Measurements from ENCODE around the gene DNAH17. TPM values are rescaled to one million over a fixed set of nuclear protein-coding genes. Genes with fewer than 3 reads are reported as not detected.

Gene DNAH17
- polyA plus RNA-seq, 3 donors from 2014 or later, result 0.09 TPM; not detected in 2

DNA sequence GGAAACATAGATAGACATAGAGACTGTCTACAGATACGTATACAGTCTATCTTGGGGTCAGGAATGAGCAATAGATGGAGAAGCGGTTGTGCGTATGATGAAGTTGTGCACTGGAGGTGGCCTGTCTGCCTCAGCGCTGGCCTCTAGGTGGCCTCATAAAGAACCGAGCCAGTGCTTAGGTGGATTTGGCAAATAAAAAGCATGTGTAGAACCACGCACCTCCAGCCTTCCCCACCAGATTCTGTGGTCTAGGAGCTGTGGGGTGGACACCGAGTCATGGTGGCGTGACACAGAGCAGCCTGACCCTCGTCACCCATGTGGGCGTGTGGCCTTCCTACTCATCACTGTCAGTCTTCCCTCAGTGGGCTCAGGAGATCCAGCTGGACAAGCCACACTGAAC is 164.8 kb downstream of the DNAH17 start:
- H3K27me3 Mint-ChIP-seq (ENCODE audit: low read depth in 3 of 3), result peaks cover 0 to 3% (median 0%) of the 10 kb centered on the region in 3 donors
- no peaks in the 10 kb centered on the region for H3K36me3 Mint-ChIP-seq
- no peaks in the 10 kb centered on the region for H3K9me3 Mint-ChIP-seq
- H3K4me1 Mint-ChIP-seq, result peaks cover 78% of the 10 kb centered on the region in 2 donors
- H3K4me3 Mint-ChIP-seq, result peak overlapping the region in 1 of 5 donors; percentile 65
- H3K27ac Mint-ChIP-seq, result peak overlapping the region in 5 of 6 donors; percentile 13 to 97 (median 54)
- DNase-seq, result no peak

DNA sequence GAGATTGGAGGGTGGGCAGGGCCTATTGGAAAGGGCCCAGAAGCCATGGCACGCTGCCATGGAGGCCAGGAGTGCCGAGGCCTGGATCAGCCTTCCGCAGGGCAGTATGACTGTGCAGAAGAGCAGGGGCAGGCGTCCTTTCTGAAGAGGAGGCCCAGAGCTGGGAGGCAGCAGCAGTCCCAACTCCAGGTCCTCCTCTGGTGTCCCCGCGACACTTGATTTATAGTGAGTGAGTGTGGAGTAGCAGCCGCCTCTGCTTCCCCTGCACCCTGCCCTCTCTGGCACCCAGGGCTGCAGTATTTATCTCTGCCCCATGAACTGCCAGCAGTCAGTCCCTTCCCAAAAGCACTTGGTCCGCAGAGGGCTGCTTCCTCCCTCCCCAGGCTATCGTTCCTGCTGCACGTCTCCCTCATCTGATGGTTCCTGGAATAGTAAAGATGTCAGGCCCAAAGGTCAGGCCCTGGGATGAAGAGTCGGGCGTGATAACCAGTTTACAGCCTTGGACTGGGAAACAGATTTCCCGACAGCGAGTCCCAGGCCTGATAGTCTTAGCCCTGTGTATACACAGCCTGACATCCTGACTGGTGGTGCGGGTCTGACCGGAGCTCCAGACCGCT is 165.8 kb downstream of the DNAH17 start:
- no peak overlapping the region for H3K4me3 Mint-ChIP-seq
- DNase-seq, result no peak
- H3K4me1 Mint-ChIP-seq, result peaks cover 71 to 74% of the 10 kb centered on the region in 2 donors
- H3K9me3 Mint-ChIP-seq, result no peaks in the 10 kb centered on the region
- H3K36me3 Mint-ChIP-seq, result no peaks in the 10 kb centered on the region
- H3K27ac Mint-ChIP-seq, result no peak overlapping the region
- peaks cover 0 to 3% (median 0%) of the 10 kb centered on the region in 3 donors for H3K27me3 Mint-ChIP-seq (ENCODE audit: low read depth in 3 of 3)

DNA sequence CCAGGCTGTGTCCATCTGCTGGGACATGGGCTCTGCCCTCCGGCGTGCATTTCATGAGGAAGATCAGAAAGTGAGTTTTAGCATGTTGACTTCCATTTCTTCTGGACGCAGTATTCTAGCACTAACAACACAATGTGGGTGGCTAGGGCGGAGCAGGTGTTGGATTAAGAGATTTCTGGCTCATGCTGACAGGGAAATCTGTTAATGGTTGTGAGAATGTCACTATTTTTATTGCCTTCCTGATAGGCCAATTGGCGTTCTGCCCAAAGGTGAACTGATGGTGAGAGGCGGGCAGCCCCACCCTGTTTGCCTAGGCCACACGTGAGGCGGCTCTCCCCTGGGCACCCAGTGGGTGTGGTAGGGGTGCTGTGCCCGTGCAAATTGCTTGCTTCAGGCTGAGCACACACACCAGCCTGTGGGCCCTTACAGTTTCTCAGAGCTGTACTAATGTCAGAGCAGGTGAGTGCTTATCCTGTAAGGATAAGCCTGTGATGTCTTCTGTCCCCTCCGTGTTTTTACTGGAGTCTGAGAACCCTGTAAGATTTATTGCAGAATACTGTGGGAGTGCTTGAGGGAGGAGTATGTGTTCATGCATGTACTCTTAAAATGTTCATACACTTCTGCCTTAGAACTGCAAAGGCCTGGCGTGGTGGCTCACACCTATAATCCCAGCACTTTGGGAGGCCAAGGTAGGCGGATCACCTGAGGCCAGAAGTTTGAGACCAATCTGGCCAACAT is 167.8 kb downstream of the DNAH17 start:
- H3K27me3 Mint-ChIP-seq (ENCODE audit: low read depth in 3 of 3), result peaks cover 0 to 1% (median 0%) of the 10 kb centered on the region in 3 donors
- H3K4me1 Mint-ChIP-seq, result peaks cover 52 to 54% of the 10 kb centered on the region in 2 donors
- DNase-seq, result no peak
- H3K36me3 Mint-ChIP-seq, result no peaks in the 10 kb centered on the region
- no peaks in the 10 kb centered on the region for H3K9me3 Mint-ChIP-seq
- H3K4me3 Mint-ChIP-seq, result peak overlapping the region in 2 of 5 donors; percentile 2 to 43
- H3K27ac Mint-ChIP-seq, result peak overlapping the region in 4 of 6 donors; percentile 2 to 67 (median 22)

DNA sequence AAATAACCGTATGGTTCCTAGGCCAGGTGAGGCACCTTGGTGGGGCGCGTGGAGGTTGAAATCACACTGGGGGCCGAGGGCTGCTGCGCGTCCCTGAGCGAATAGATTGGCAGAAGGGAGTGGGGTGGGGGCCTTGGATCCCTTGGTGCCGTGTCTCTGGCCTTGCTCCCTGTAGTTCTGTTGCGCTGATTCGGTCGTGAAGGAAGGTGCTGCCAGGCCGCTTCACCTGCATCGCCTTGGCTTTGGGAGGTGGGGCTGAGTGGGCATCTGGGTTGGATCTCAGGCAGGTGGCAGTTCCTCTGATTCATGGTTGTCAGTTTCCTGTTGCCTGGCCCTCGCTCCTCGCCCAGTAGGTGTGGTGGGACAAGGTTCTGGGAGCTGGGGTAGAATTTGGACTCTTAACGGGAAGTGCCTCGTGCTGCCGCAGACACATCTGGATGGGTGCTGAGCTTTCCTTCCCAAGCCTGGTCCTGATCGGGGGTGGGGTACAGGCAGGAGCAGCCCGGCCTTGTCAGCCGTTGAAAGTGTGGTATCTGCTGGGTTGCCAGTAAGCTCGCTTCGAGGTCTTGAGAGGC is 168.6 kb downstream of the DNAH17 start:
- peaks cover 0 to under 1% (median 0%) of the 10 kb centered on the region in 3 donors for H3K36me3 Mint-ChIP-seq
- no peaks in the 10 kb centered on the region for H3K9me3 Mint-ChIP-seq
- no peak for DNase-seq
- peaks cover 0 to 1% (median 0%) of the 10 kb centered on the region in 3 donors for H3K27me3 Mint-ChIP-seq (ENCODE audit: low read depth in 3 of 3)
- peak overlapping the region in 5 of 6 donors; percentile 2 to 58 (median 46) for H3K27ac Mint-ChIP-seq
- peaks cover 44 to 46% of the 10 kb centered on the region in 2 donors for H3K4me1 Mint-ChIP-seq
- H3K4me3 Mint-ChIP-seq, result peak overlapping the region in 1 of 5 donors; percentile 2

DNA sequence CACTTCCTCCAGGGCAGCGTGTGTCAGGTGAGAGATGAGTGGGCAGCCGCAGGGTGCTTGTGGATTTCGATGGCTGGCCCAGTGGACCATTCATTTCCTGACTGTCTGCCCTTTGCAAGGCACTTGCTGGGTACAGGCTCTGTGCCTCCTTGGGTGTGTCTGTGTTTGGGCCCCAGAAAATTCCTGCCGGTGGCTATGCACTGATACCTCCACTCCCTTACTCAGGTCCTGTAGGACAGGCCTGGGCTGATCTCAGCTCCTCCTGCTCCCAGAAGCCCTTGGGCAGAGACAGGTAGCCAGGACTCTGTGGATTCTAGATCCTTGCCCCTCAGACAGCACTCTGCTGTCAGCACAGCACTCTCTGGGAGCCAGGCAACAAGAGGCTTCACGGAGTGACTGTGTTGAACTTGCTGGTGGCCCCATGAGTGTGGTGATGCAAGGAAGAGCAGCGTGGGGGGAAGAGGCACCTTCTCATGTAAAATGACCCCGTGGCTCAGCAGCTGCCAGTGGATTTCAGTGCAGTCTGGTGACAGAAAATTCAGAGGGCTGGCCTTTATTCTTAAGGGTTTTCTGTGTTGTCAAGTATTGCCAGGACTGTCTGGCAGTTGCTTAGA is 169.7 kb downstream of the DNAH17 start:
- Mint-ChIP-seq H3K27ac (peak overlapping the region in 4 of 6 donors; percentile 3 to 64 (median 48)), H3K4me1 (peaks cover 34 to 35% of the 10 kb centered on the region in 2 donors), H3K9me3 (peaks cover 0 to 1% (median 0%) of the 10 kb centered on the region in 6 donors), H3K4me3 (no peak overlapping the region), H3K27me3 (ENCODE audit: low read depth in 3 of 3) (peaks cover 0 to 1% (median 0%) of the 10 kb centered on the region in 3 donors), H3K36me3 (peaks cover 0 to 10% (median 8%) of the 10 kb centered on the region in 3 donors)
- no peak for DNase-seq

- DNase-seq, result no peak
- no peak overlapping the region for H3K27ac Mint-ChIP-seq
- no peak overlapping the region for H3K4me3 Mint-ChIP-seq
- peaks cover 28 to 30% of the 10 kb centered on the region in 2 donors for H3K4me1 Mint-ChIP-seq
- peaks cover 0 to 1% (median 0%) of the 10 kb centered on the region in 3 donors for H3K27me3 Mint-ChIP-seq (ENCODE audit: low read depth in 3 of 3)
- peaks cover 0 to 14% (median 12%) of the 10 kb centered on the region in 3 donors for H3K36me3 Mint-ChIP-seq
- peaks cover 0 to 1% (median 0%) of the 10 kb centered on the region in 6 donors for H3K9me3 Mint-ChIP-seq
Observed at GRCh38 chr17:78406920-78407319, 170.3 kb downstream of the DNAH17 start.

DNA sequence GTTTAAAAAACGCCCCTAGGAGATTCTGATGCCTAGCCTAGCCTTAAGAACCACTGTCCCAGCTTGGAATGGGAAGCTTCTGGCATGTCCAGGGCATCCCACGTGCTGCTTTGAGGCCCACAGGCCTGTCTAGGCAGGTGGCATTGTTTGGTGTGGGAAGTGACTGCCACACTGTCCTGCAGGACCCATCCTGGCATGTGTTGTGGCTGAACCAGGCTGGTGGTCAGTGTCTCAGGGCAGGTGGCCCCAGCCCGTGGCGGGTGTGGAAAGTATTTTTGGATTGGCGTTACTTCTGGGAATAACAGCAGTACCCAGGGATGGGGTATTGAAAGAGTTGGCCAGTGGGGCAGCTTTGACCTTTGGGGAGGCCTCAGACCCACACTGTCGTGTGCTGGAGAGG is 170.8 kb downstream of the DNAH17 start:
- peaks cover 0 to 1% (median 0%) of the 10 kb centered on the region in 6 donors for H3K9me3 Mint-ChIP-seq
- H3K27ac Mint-ChIP-seq, result no peak overlapping the region
- no peak for DNase-seq
- peaks cover 0 to under 1% (median 0%) of the 10 kb centered on the region in 3 donors for H3K27me3 Mint-ChIP-seq (ENCODE audit: low read depth in 3 of 3)
- peaks cover 3 to 16% (median 14%) of the 10 kb centered on the region in 3 donors for H3K36me3 Mint-ChIP-seq
- peaks cover 28 to 29% of the 10 kb centered on the region in 2 donors for H3K4me1 Mint-ChIP-seq
- no peak overlapping the region for H3K4me3 Mint-ChIP-seq

DNA sequence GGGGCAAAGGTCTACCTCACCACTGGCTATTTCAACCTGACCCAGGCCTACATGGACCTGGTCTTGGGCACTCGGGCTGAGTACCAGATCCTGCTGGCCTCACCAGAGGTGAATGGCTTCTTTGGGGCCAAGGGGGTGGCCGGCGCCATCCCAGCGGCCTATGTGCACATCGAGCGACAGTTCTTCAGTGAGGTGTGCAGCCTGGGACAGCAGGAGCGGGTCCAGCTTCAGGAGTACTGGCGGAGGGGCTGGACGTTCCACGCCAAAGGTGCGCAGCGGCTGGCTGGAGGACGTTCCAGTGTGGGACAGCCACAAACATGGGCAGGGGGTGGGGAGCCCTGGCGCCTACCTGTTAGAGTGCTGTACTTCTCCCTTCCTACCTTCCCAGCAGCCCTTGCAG is 173.4 kb downstream of the DNAH17 start:
- Mint-ChIP-seq H3K27me3 (ENCODE audit: low read depth in 3 of 3) (no peaks in the 10 kb centered on the region), H3K27ac (no peak overlapping the region), H3K9me3 (peaks cover 0 to 1% (median 0%) of the 10 kb centered on the region in 6 donors), H3K4me3 (no peak overlapping the region), H3K4me1 (peaks cover 13 to 21% of the 10 kb centered on the region in 2 donors), H3K36me3 (peaks cover 9 to 25% (median 14%) of the 10 kb centered on the region in 3 donors)
- no peak for DNase-seq

- Mint-ChIP-seq H3K36me3 (peaks cover 9 to 32% (median 14%) of the 10 kb centered on the region in 3 donors), H3K27me3 (ENCODE audit: low read depth in 3 of 3) (no peaks in the 10 kb centered on the region), H3K4me1 (peaks cover 2% of the 10 kb centered on the region in 2 donors), H3K9me3 (peaks cover 0 to 1% (median 0%) of the 10 kb centered on the region in 6 donors), H3K27ac (no peak overlapping the region), H3K4me3 (no peak overlapping the region)
- no peak for DNase-seq
Observed at GRCh38 chr17:78401891-78402290, 175.3 kb downstream of the DNAH17 start.

DNA sequence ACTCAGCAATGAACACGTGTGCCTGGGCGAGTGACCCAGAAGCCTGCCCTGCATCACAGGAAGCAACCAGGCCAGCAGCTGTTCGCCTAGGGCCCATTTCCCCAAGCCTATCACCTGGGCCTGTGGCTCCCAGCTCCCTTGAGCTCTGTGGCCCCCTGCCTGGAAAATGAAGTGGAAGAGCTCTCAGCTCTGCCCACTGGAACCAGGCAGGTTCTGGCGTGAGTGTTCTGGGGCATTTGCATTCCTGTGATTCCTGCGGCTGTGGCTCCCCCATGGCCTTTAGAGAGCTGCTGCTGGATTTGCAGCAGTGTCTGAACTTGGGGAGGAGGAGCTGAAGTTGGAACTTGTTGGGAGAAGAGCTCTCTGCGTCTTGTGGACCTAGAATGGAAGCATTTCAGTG is 175.9 kb downstream of the DNAH17 start:
- H3K4me3 Mint-ChIP-seq, result no peak overlapping the region
- DNase-seq, result no peak
- peaks cover 9 to 38% (median 14%) of the 10 kb centered on the region in 3 donors for H3K36me3 Mint-ChIP-seq
- peaks cover 0 to 1% (median 0%) of the 10 kb centered on the region in 6 donors for H3K9me3 Mint-ChIP-seq
- no peak overlapping the region for H3K27ac Mint-ChIP-seq
- peaks cover 2 to 3% of the 10 kb centered on the region in 2 donors for H3K4me1 Mint-ChIP-seq
- no peaks in the 10 kb centered on the region for H3K27me3 Mint-ChIP-seq (ENCODE audit: low read depth in 3 of 3)

- no peak for DNase-seq
- H3K27ac Mint-ChIP-seq, result peak overlapping the region in 1 of 6 donors; percentile 46
- H3K4me3 Mint-ChIP-seq, result no peak overlapping the region
- peaks cover 2 to 7% of the 10 kb centered on the region in 2 donors for H3K4me1 Mint-ChIP-seq
- H3K9me3 Mint-ChIP-seq, result peaks cover 0 to 1% (median 0%) of the 10 kb centered on the region in 6 donors
- no peaks in the 10 kb centered on the region for H3K27me3 Mint-ChIP-seq (ENCODE audit: low read depth in 3 of 3)
- peaks cover 13 to 41% (median 14%) of the 10 kb centered on the region in 3 donors for H3K36me3 Mint-ChIP-seq
Observed at GRCh38 chr17:78400581-78401240, 176.5 kb downstream of the DNAH17 start.

- H3K27ac Mint-ChIP-seq, result no peak overlapping the region
- peaks cover 2 to 13% of the 10 kb centered on the region in 2 donors for H3K4me1 Mint-ChIP-seq
- DNase-seq, result no peak
- peaks cover 13 to 41% (median 19%) of the 10 kb centered on the region in 3 donors for H3K36me3 Mint-ChIP-seq
- H3K4me3 Mint-ChIP-seq, result no peak overlapping the region
- peaks cover 0 to 1% (median 0%) of the 10 kb centered on the region in 6 donors for H3K9me3 Mint-ChIP-seq
- no peaks in the 10 kb centered on the region for H3K27me3 Mint-ChIP-seq (ENCODE audit: low read depth in 3 of 3)
Observed at GRCh38 chr17:78399693-78400144, 177.5 kb downstream of the DNAH17 start.
